GM18909 (cell line): ENCODE results near the gene UTS2B.

Experiments used
- ATAC-seq: cut with Tn5 transposase; IDR thresholded peaks from one replicate; pipeline ENCODE4 v1.9.1; 2021; ENCODE audit warnings: mild to moderate bottlenecking; ENCODE audit not compliant: unreplicated experiment, poor library complexity

The UTS2B gene

GRCh38 chr3:191353022-191353777 is 22.9 kb upstream of the UTS2B start:
- ATAC-seq = peak; percentile 54

- no peak for ATAC-seq
Observed at GRCh38 chr3:191352014-191352413, 21.7 kb upstream of the UTS2B start.

- ATAC-seq = no peak
Observed at GRCh38 chr3:191350396-191351090, 20.2 kb upstream of the UTS2B start.

DNA sequence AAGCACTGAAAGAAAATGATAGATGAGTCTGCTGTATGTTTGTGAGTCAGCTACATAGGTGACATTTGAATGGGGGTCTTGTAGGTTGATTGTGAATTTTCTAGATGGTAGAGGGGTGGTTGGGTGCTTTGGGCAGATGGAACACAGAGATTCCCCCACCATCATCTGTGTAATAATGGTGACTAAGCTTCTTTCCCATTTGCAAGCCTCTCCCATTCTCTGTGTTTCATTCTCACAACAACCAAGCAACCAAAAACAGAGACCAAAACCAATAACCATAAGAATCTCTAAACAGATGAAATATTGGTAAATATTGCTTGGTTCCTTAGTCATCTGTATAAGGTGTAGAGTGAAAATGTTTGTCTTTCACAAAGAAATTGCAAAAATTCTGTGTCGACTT is 17.8 kb upstream of the UTS2B start:
- ATAC-seq = no peak

- no peak for ATAC-seq
Observed at GRCh38 chr3:191347228-191347627, 16.9 kb upstream of the UTS2B start.

- no peak for ATAC-seq
Observed at GRCh38 chr3:191345334-191345733, 15.0 kb upstream of the UTS2B start.

GRCh38 chr3:191343913-191344312 is 13.6 kb upstream of the UTS2B start:
- ATAC-seq = no peak

- no peak for ATAC-seq
Observed at GRCh38 chr3:191343115-191343514, 12.8 kb upstream of the UTS2B start.

- ATAC-seq = no peak
Observed at GRCh38 chr3:191342411-191342810, 12.1 kb upstream of the UTS2B start.

GRCh38 chr3:191342006-191342405 is 11.7 kb upstream of the UTS2B start:
- no peak for ATAC-seq

DNA sequence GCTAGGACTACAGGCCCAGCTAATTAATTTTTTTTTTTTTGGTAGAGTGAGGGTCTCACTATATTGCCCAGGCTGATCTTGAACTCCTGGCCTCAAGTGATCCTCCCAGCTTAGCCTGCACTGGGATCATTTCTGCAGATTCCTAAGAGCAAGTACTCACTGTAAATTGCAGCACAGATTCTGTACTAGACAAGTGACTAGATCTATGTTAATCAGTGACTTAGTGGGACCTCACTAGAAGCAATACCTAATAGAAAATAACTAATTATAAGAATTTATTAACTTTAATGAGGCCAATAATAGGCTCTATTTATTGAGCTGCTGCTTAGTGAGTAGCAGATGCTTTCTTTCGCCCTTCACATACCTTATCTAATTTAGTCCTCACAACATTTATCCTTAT is 10.6 kb upstream of the UTS2B start:
- peak; percentile 51 for ATAC-seq

- no peak for ATAC-seq
Observed at GRCh38 chr3:191340351-191340750, 10.0 kb upstream of the UTS2B start.

GRCh38 chr3:191339316-191339917 is 9.1 kb upstream of the UTS2B start:
- ATAC-seq = no peak

DNA sequence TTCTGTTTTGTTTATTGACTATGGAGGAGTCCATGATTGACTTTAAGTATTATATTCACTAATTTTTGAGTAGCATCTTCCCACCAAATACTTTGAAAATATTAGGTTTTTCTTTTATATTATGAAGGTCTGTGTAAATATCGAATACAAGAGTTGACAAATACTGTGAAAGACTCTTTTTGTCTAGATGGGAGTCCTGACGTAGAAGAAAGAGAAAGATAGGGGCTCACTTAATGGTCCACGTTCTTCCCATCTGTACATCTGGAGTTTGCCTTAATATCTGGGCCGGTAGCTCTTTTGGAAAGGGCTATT is 7.8 kb upstream of the UTS2B start:
- ATAC-seq = no peak

DNA sequence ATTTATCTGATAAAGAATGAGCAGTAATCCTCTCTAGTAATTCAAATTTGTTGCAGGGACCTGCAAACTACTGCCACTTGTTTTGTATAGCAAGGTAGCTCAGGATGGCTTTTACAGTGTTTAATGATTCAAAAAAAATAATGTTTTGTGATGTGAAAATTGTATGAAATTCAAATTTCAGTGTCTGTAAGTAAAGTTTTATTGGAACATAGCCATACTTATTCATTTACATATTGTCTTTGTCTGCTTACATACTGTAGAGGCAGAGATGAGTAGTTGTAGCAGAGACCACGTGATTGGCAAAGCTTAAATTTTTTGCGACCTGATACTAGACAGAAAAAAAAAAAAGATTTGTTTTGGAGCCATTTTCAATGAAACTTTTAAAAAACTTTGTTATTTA is 6.5 kb upstream of the UTS2B start:
- ATAC-seq = no peak

DNA sequence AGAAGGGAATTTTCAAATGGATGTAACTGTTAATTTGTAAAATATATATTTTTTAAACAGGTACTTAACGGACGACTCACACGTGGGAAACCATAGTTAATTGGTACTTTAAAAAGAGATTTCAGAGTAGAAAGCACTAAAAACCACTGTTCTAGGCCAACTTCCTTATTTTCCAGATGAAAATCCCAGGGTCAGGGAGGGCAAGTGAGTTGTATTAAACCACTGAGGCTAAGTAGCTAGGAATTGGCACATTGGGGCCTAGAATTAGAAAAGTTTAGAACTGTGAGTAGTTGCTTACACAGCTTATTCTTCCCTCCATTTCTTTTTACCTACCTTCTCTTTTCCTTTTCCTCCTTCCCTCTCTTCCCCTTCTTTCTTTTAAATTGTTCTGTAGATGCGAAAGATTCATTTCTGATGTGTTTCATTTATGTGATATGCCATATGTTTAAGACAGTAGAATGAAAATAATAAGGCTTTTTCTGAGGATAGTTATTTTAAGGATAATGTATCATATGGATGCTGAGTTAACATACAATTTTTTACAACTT is 4.1 kb upstream of the UTS2B start:
- no peak for ATAC-seq

DNA sequence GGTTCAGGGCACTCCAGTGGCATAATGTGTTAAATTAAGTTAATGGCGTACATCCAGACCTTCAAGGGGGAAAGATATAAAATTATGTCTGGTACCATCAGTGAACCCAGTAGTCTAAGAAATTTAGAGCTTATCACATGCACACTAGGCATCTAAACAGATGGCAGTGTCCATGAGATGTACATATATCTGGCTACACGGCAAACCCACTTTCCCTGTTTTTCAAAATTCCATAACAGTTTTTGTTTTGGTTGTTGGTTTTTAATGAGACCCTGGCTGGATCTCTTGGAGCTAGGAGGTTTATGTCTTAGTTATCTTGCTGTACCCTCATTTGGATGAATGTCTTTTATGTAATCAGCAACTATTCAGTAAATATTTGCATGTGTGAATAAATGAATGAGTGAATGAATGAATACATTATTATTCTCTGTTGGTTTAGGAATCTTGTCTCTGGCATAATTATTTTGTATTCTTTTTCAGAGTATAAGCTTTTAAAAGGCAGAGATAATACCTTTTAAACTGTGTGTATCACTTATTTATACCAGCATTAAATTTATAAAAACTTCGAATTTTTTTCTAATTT is 3.1 kb upstream of the UTS2B start:
- ATAC-seq = no peak

GRCh38 chr3:191331388-191331787 is 1.1 kb upstream of the UTS2B start:
- ATAC-seq = no peak

DNA sequence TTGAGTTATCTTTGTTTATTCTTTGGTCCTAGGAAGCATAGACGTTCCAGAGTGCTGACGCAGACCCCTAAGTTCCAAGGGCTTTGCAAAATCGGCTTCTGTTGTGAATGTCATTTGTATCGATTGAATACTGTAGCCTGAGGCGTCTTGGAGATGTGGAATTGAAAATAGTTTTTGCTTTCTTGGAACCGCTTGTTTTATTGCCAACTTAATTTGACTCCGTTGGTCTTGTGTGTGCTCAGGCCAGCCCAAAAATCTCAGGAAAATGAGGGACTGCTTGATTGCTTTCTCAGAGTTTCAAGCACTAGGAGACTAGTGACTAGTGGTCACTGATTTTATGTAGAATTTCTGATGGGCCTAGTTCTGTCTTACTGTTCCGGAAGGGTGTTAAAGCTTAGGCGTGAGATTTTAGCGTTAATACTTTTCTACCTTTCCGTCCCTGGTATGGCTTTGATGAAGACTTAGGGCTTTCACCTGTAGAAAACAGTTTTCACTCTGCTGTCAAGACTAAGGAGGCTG is 263 bp upstream of the UTS2B start:
- no peak for ATAC-seq

- peak; percentile 79 for ATAC-seq
Observed at GRCh38 chr3:191328962-191329653, 1.2 kb downstream of the UTS2B start, which contains the start of gene CCDC50. Gene CCDC50, plus strand, starts transcription at chr3:191329394. Its CDS starts 281 bp downstream, at chr3:191329675.
